K562 (cell line): ENCODE measurements around the gene ZFYVE1. TPM values are rescaled to one million over a fixed set of nuclear protein-coding genes. Genes with fewer than 3 reads are reported as not detected.

Source experiments
- ARID1B ChIP-seq: fragments of 450-650 bp; IDR thresholded peaks from 2 replicates; pipeline ENCODE4 v1.6.1; 2016; ENCODE audit warnings: antibody characterized with exemption, mild to moderate bottlenecking, inconsistent platforms
- BACH1 ChIP-seq: fragments of 200-800 bp; sonication (Bioruptor generic); IDR thresholded peaks from 2 replicates; pipeline ENCODE4 v1.6.1; 2016; ENCODE audit warnings: missing genetic modification characterization, missing compliant biosample characterization
- ETV1 ChIP-seq: fragments of 450-650 bp; conservative IDR thresholded peaks from 2 replicates; pipeline ENCODE4 v1.6.1; 2016; ENCODE audit warnings: missing genetic modification characterization, control low read depth, low read depth, missing compliant biosample characterization
- FOXJ2 ChIP-seq: fragments of 200-800 bp; sonication (Bioruptor generic); IDR thresholded peaks from 2 replicates; pipeline ENCODE4 v1.6.1; 2016; ENCODE audit warnings: missing genetic modification characterization, missing compliant biosample characterization
- GTF2B ChIP-seq: IDR thresholded peaks from 2 replicates; pipeline ENCODE4 v1.6.1; 2011; ENCODE audit not compliant: insufficient read length; ENCODE audit errors: extremely low read depth
- HDAC6 ChIP-seq: IDR thresholded peaks from 2 replicates; pipeline ENCODE4 v1.6.1; 2012; ENCODE audit warnings: low read depth, mild to moderate bottlenecking, control low read depth, inconsistent platforms, low read length, moderate library complexity
- HMG20A ChIP-seq: fragments of 450-650 bp; formaldehyde crosslinking; conservative IDR thresholded peaks from 2 replicates; pipeline ENCODE4 v1.4.0; 2020; ENCODE audit warnings: mild to moderate bottlenecking, mixed read lengths
- MCM2 ChIP-seq: fragments of 450-650 bp; IDR thresholded peaks from 2 replicates; pipeline ENCODE4 v1.6.1; 2017; ENCODE audit warnings: low read depth, mild to moderate bottlenecking
- MNT ChIP-seq, 2 experiments: fragments of 450-650 bp; conservative IDR thresholded peaks; 2 replicates each; pipeline ENCODE4 v1.6.1; 2017; ENCODE audit warnings: mild to moderate bottlenecking in 2 of 2, moderate library complexity in 2 of 2
- NFRKB ChIP-seq: fragments of 450-650 bp; IDR thresholded peaks from 2 replicates; pipeline ENCODE4 v1.6.1; 2016; ENCODE audit warnings: low read depth
- PYGO2 ChIP-seq: fragments of 450-650 bp; IDR thresholded peaks from 2 replicates; pipeline ENCODE4 v1.6.1; 2016; ENCODE audit warnings: mild to moderate bottlenecking, missing genetic modification characterization, moderate library complexity, missing compliant biosample characterization
- RHOXF2B ChIP-seq: fragments of 250-450 bp; sonication (Bioruptor Pico); conservative IDR thresholded peaks from 2 replicates; pipeline ENCODE4 v1.5.1; 2021
- SIRT6 ChIP-seq: IDR thresholded peaks from one replicate; pipeline ENCODE4 v1.6.1; 2012; ENCODE audit warnings: low read depth, mild to moderate bottlenecking, control low read depth, inconsistent platforms, low read length, moderate library complexity
- TAF1 ChIP-seq: IDR thresholded peaks from 2 replicates; pipeline ENCODE4 v1.6.1; 2011; ENCODE audit warnings: mild to moderate bottlenecking, low read length, moderate library complexity; ENCODE audit not compliant: insufficient read depth, control insufficient read depth, severe bottlenecking; ENCODE audit errors: extremely low read depth
- TAF7 ChIP-seq: fragments of 450-650 bp; IDR thresholded peaks from 2 replicates; pipeline ENCODE4 v1.6.1; 2016; ENCODE audit warnings: missing genetic modification characterization, missing compliant biosample characterization
- ZBTB12 ChIP-seq: fragments of 250-450 bp; sonication (Bioruptor Pico); IDR thresholded peaks from 2 replicates; pipeline ENCODE4 v1.4.0; 2020
- ZFP91 ChIP-seq: sonication (generic); formaldehyde crosslinking; IDR thresholded peaks from 2 replicates; pipeline ENCODE4 v1.8.0; 2022; ENCODE audit warnings: mild to moderate bottlenecking, missing genetic modification reagents
- ZNF24 ChIP-seq: fragments of 450-650 bp; IDR thresholded peaks from 2 replicates; pipeline ENCODE4 v1.6.1; 2016
- ZSCAN32 ChIP-seq: fragments of 450-650 bp; formaldehyde crosslinking; IDR thresholded peaks from 2 replicates; pipeline ENCODE4 v1.4.0; 2020; ENCODE audit warnings: mild to moderate bottlenecking, moderate library complexity
- polyA plus RNA-seq, 8 experiments: library from polyadenylated mRNA; depleted of rRNA in 4 of 8; stranded (reverse) in 5 of 8; unstranded in 3 of 8; fragments of >200 nt; fragmentation: Nextera tagmentation in 2 of 8; fragmentation: Illumina TruSeq in 1 of 8; extraction: Ambion mirVana in 2 of 8; extraction: Trizol in 1 of 8; gene quantifications; 2 replicates each; pipeline versions ENCODE4 v1.2.1 to v1.2.3, GENCODE V29; 2011 to 2014; ENCODE audit warnings: inconsistent platforms in 1 of 8, missing spikeins in 1 of 8
- total RNA-seq, 7 experiments: library from RNA; depleted of rRNA in 6 of 7; stranded (reverse); fragments of >200 nt in 6 of 7; fragmentation: Illumina TruSeq in 2 of 7; extraction: Trizol in 2 of 7; gene quantifications; 2 replicates each; pipeline versions ENCODE4 v1.2.1 to v1.2.3, GENCODE V29; 2011 to 2021; ENCODE audit warnings: low replicate concordance in 1 of 7
- TF ChIP-seq, protein P1 (sequence below): fragments of 450-650 bp; IDR thresholded peaks from 2 replicates; pipeline ENCODE4 v1.6.1; 2018; ENCODE audit not compliant: partially characterized antibody
- TF ChIP-seq, protein P2 (sequence below): fragments of 250-450 bp; sonication (Bioruptor Pico); IDR thresholded peaks from 2 replicates; pipeline ENCODE4 v1.6.1; 2021; ENCODE audit warnings: mild to moderate bottlenecking

ZFYVE1 gene
- total and polyA plus RNA-seq, 9 of the 15 experiments (the other 6 are each of a cell fraction or from before 2014, with no cell fraction given) = 0.62 to 5.5 (median 3.4) TPM

- TF ChIP-seq, protein P1, sequence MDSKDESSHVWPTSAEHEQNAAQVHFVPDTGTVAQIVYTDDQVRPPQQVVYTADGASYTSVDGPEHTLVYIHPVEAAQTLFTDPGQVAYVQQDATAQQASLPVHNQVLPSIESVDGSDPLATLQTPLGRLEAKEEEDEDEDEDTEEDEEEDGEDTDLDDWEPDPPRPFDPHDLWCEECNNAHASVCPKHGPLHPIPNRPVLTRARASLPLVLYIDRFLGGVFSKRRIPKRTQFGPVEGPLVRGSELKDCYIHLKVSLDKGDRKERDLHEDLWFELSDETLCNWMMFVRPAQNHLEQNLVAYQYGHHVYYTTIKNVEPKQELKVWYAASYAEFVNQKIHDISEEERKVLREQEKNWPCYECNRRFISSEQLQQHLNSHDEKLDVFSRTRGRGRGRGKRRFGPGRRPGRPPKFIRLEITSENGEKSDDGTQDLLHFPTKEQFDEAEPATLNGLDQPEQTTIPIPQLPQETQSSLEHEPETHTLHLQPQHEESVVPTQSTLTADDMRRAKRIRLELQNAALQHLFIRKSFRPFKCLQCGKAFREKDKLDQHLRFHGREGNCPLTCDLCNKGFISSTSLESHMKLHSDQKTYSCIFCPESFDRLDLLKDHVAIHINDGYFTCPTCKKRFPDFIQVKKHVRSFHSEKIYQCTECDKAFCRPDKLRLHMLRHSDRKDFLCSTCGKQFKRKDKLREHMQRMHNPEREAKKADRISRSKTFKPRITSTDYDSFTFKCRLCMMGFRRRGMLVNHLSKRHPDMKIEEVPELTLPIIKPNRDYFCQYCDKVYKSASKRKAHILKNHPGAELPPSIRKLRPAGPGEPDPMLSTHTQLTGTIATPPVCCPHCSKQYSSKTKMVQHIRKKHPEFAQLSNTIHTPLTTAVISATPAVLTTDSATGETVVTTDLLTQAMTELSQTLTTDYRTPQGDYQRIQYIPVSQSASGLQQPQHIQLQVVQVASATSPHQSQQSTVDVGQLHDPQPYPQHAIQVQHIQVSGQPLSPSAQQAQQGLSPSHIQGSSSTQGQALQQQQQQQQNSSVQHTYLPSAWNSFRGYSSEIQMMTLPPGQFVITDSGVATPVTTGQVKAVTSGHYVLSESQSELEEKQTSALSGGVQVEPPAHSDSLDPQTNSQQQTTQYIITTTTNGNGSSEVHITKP = peak; percentile 51
- no peak for TF ChIP-seq SIRT6
- TF ChIP-seq ZBTB12 (CRISPR knock-in tag) = 0 out of 2 replicates have a peak, but pooled peaks have one; percentile 6
- TF ChIP-seq FOXJ2 (tag) = no peak
- TF ChIP-seq MNT (conservative IDR thresholded peaks at IDR 0.05) = no peak
- no peak for TF ChIP-seq RHOXF2B (CRISPR knock-in tag)
- TF ChIP-seq PYGO2 (tag) = no peak
- peak; percentile 39; the same call in 1 of the 2 replicates for TF ChIP-seq ETV1 (tag)
- TF ChIP-seq HDAC6 = no peak
- no peak for TF ChIP-seq BACH1 (tag)
- TF ChIP-seq, protein P2, sequence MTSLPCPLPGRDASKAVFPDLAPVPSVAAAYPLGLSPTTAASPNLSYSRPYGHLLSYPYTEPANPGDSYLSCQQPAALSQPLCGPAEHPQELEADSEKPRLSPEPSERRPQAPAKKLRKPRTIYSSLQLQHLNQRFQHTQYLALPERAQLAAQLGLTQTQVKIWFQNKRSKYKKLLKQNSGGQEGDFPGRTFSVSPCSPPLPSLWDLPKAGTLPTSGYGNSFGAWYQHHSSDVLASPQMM (CRISPR knock-in tag) = no peak
- no peak for TF ChIP-seq HMG20A (CRISPR knock-in tag)
- TF ChIP-seq GTF2B = no peak
- TF ChIP-seq MCM2 = no peak
- TF ChIP-seq NFRKB = no peak
- TF ChIP-seq ZFP91 (CRISPR knock-in tag) = no peak
- TF ChIP-seq ZNF24 = no peak
- no peak for TF ChIP-seq ZSCAN32 (CRISPR knock-in tag)
- no peak for TF ChIP-seq ARID1B
- TF ChIP-seq TAF7 (tag) = no peak
- no peak for TF ChIP-seq TAF1
Measured at GRCh38 chr14:73057944-73058223, 31.0 kb upstream of the ZFYVE1 start (continued).
